Pancreas (tissue), 10 donors: ENCODE measurements around the gene ANKIB1. TPM values are rescaled to one million over a fixed set of nuclear protein-coding genes. Genes with fewer than 3 reads are reported as not detected.
A peak's percentile ranks its signal among the peaks of the same experiment; 100 is the strongest.
"Not testable (repeated sequence)": the region's sequence is repeated elsewhere in the genome, so short reads cannot be mapped to it uniquely, and the experiment has no call there.

Experiments used
- ATAC-seq, 4 donors: fragments of 200-7000 bp; cut with Tn5 transposase; one replicate each; pipeline versions ENCODE4 v1.8.0 to v1.9.1; 2020; ENCODE audit warnings: mild to moderate bottlenecking in 4 of 4, moderate library complexity in 4 of 4
- DNase-seq, 6 donors: peaks; one replicate each; pipeline ENCODE4 v3.0.0-alpha.2; 2020
- FAIRE-seq: peaks from 2 replicates; lab custom pipeline; 2012; peaks lifted over from hg19 to GRCh38; lab: Jason Lieb, UNC
- H3K27ac ChIP-seq, 4 donors: fragments of 200-600 bp; sonication (generic); 1 replicate in 3 of 4; 2 replicates in 1 of 4; pipeline versions ENCODE4 v1.5.0 to v1.8.0; 2020
- H3K27me3 ChIP-seq, 4 donors: fragments of 200-600 bp; one replicate each; pipeline ENCODE4 v1.8.0; 2021
- H3K36me3 ChIP-seq, 3 donors: fragments of 200-600 bp; sonication (generic) in 1 of 3; one replicate each; pipeline versions ENCODE4 v1.5.0 to v1.8.0; 2020 to 2021
- H3K4me1 ChIP-seq, 3 donors: fragments of 200-600 bp; one replicate each; pipeline ENCODE4 v1.8.0; 2021
- H3K4me3 ChIP-seq, 4 donors: fragments of 200-600 bp; sonication (generic) in 2 of 4; one replicate each; pipeline versions ENCODE4 v1.5.0 to v1.8.0; 2020 to 2021
- H3K9me3 ChIP-seq, 4 donors: fragments of 200-600 bp; one replicate each; pipeline ENCODE4 v1.8.0; 2021
- WGBS, 2 donors: extraction: QIAGEN DNeasy Blood & Tissue Kit; methylation state at CpG; one replicate each; pipeline ENCODE4 v1.1.7; 2013; 5-methylcytosine and 5-hydroxymethylcytosine counted together
- intact Hi-C, 3 donors: fragments of 100-400 bp; cut with DNase I; formaldehyde crosslinking; loops; one replicate each; pipeline versions ENCODE4 v1.11.1 to v1.14.2; 2022
- polyA plus RNA-seq, 2 donors: library from polyadenylated mRNA; stranded (reverse); fragments of 200-250 nt; gene quantifications; one replicate each; pipeline ENCODE4 v1.2.3, GENCODE V29; 2013
- total RNA-seq, 6 donors: library from RNA; stranded (reverse); fragmentation: NEBNext Ultra II Directional in 4 of 6; extraction: Animal tissue kit (Norgen Biotek cat#: 25700) in 4 of 6; gene quantifications; one replicate each; pipeline versions ENCODE4 v1.2.1 to v1.2.4, GENCODE V29; 2021 to 2023
- TF ChIP-seq, protein P1 (sequence below), 4 donors: fragments of 200-600 bp; sonication (generic) in 3 of 4; IDR thresholded peaks; one replicate each; pipeline versions ENCODE4 v1.5.0 to v1.8.0; 2021; ENCODE audit warnings: antibody characterized with exemption in 4 of 4
- donor health status: healthy with polysubstance abuse.
- donor health status: DM: no; HTN: no; CAD: no; lungs with moderate emphysema.
- donor health status: DM: no; HTN: no; CAD: no.
- donor health status: control.
- donor health status: control.
- donor health status: Bipolar disorder and iron deficiency.
- donor health status: DM: yes; HTN: yes; CAD: no.
- donor health status: DM: no; HTN: no; CAD: no.
- donor health status: DM: no; HTN: no; CAD: no.
- donor health status: DM: yes; HTN: yes; CAD: no.

The ANKIB1 gene
- total and polyA plus RNA-seq, 8 donors, result 7.7 to 36.5 (median 20.8) TPM

DNA sequence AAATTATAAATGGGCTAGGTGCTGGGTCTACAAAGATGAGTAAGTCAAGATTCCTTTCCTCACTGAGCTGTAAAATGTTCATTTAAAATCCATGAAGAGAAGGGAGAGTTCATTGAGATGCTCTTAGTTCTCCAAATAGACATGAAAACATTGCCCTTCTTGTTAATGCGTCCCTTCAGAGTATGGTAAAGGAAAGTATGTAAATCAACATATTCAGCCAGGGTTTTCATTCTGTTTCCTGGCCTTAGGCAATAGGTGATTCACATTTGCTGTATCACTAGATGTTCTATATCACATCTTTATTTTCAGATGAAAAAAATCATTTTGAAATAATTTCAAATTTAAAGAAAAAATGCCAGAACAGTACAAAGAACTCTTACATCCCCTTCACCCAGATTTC is 5.4 kb downstream of the ANKIB1 start:
- Histone ChIP-seq H3K9me3 (no peaks in the 10 kb centered on the region), H3K27ac (no peak overlapping the region), H3K27me3 (no peaks in the 10 kb centered on the region), H3K36me3 (no peaks in the 10 kb centered on the region), H3K4me1 (peaks cover 0 to 15% (median 12%) of the 10 kb centered on the region in 3 donors), H3K4me3 (no peak overlapping the region)
- FAIRE-seq, result no peak
- no peak for ATAC-seq
- DNase-seq, result no peak
- 91 to 94% methylated on average over 1 of the region's 1 CpG for WGBS, 2 donors
- TF ChIP-seq, protein P1, sequence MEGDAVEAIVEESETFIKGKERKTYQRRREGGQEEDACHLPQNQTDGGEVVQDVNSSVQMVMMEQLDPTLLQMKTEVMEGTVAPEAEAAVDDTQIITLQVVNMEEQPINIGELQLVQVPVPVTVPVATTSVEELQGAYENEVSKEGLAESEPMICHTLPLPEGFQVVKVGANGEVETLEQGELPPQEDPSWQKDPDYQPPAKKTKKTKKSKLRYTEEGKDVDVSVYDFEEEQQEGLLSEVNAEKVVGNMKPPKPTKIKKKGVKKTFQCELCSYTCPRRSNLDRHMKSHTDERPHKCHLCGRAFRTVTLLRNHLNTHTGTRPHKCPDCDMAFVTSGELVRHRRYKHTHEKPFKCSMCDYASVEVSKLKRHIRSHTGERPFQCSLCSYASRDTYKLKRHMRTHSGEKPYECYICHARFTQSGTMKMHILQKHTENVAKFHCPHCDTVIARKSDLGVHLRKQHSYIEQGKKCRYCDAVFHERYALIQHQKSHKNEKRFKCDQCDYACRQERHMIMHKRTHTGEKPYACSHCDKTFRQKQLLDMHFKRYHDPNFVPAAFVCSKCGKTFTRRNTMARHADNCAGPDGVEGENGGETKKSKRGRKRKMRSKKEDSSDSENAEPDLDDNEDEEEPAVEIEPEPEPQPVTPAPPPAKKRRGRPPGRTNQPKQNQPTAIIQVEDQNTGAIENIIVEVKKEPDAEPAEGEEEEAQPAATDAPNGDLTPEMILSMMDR (IDR thresholded peaks at IDR 0.05), result no peak
- intact Hi-C loops, result no loop called here

DNA sequence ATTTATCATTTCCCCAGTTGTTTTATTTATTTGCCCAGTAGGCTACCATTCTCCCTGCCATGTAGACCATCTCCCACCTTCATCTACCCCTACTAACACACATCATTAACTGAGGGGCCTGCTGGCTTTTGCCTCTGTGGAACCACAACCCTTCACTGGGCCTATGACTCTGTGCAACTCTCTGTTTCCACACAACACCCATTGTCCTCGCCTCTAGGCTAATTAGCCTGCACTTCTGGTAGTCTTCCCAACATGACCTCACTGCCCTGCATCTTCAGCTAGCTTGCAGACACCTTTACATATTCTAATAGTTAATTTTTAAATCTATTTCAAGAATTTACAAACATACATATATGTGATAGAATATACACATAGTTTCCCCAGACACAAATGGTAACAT is 7.5 kb downstream of the ANKIB1 start:
- DNase-seq (no peak), FAIRE-seq (no peak), ATAC-seq (no peak)
- 88 to 93% methylated on average over 1 of the region's 1 CpG for WGBS, 2 donors
- Histone ChIP-seq H3K4me1 (peaks cover 0 to 12% (median 2%) of the 10 kb centered on the region in 3 donors), H3K9me3 (no peaks in the 10 kb centered on the region), H3K27ac (no peak overlapping the region), H3K4me3 (no peak overlapping the region), H3K36me3 (no peaks in the 10 kb centered on the region), H3K27me3 (no peaks in the 10 kb centered on the region)
- TF ChIP-seq, protein P1 (IDR thresholded peaks at IDR 0.05), result no peak
- intact Hi-C loops, result no loop called here

DNA sequence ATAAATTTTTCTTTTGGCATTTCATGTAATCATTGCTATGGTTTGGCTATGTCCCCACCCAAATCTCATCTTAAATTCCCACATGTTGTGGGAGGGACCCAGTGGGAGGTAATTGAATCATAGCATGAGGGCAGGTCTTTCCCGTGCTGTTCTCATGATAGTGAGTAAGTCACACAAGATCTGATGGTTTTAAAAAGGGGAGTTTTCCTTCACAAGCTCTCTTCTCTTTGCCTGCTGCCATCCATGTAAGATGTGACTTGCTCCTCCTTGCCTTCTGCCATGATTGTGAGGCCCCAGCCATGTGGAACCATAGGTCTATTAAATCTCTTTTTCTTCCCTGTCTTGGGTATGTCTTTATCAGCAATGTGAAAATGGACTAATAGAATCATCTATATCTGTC is 9.0 kb downstream of the ANKIB1 start:
- 90 to 94% methylated on average over 1 of the region's 1 CpG for WGBS, 2 donors
- H3K9me3 ChIP-seq, H3K27me3 ChIP-seq, H3K36me3 ChIP-seq, DNase-seq, H3K27ac ChIP-seq, H3K4me3 ChIP-seq, intact Hi-C loops, ATAC-seq, FAIRE-seq: not testable (repeated sequence)
- H3K4me1 ChIP-seq, result peaks cover 0 to 12% (median 0%) of the 10 kb centered on the region in 3 donors

DNA sequence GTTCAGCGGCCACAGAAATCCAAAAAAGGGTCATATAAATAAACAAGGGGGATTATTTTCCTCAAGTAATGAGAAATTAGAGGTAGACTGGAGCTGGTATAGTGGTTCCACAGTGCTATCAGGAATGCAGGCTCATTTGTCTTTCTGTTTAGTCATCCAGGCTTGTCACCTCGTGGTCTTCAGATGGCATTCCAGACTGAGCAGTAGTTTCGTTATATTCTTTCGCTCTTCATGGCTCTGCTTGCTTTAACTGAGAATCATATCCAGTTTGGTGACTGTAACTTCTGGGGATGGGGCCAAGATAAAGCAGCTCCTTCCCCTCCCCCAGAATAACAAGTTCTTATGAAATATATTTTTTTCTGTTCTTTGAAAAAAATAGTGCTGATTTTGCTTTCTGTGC is 9.5 kb downstream of the ANKIB1 start:
- Histone ChIP-seq H3K27me3 (no peaks in the 10 kb centered on the region), H3K4me1 (peaks cover 0 to 12% (median 0%) of the 10 kb centered on the region in 3 donors), H3K27ac (no peak overlapping the region), H3K36me3 (no peaks in the 10 kb centered on the region), H3K4me3 (no peak overlapping the region), H3K9me3 (no peaks in the 10 kb centered on the region)
- 81 to 87% methylated on average over 4 of the region's 4 CpGs for WGBS, 2 donors
- TF ChIP-seq, protein P1 (IDR thresholded peaks at IDR 0.05), result no peak
- ATAC-seq, result peak in 2 of 4 donors; percentile 25 to 54
- no peak for DNase-seq
- intact Hi-C loops, result no loop called here
- no peak for FAIRE-seq

DNA sequence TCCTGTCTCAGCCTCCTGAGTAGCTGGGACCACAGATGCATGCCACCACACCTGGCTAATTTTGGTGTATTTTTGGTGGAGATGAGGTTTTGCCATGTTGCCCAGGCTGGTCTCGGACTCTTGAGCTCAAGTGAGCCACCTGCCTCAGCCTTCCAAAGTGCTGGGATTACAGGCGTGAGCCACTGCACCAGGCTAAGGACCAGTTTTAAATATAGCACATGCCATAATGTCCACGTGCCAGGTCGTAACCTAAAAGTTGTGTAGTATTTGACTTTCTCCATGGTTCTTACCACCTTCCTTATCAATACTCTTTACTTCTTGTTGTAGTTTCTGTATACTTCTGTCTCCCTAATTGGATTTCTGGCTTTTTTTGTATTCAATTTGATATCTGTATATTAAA is 13.3 kb downstream of the ANKIB1 start:
- DNase-seq, result no peak
- Histone ChIP-seq H3K27me3 (no peaks in the 10 kb centered on the region), H3K4me3 (no peak overlapping the region), H3K9me3 (no peaks in the 10 kb centered on the region), H3K36me3 (no peaks in the 10 kb centered on the region), H3K27ac (no peak overlapping the region), H3K4me1 (peaks cover 0 to 6% (median 0%) of the 10 kb centered on the region in 3 donors)
- 96 to 98% methylated on average over 4 of the region's 4 CpGs for WGBS, 2 donors
- no peak for ATAC-seq
- TF ChIP-seq, protein P1 (IDR thresholded peaks at IDR 0.05), result no peak
- no peak for FAIRE-seq
- intact Hi-C loops, result no loop called here
